ENCODE results near the gene ING5. TPM values are rescaled to one million over a fixed set of nuclear protein-coding genes. Genes with fewer than 3 reads are reported as not detected.

The ING5 gene
- total RNA-seq, 1 donor from 2014 or later = 38.3 TPM

DNA sequence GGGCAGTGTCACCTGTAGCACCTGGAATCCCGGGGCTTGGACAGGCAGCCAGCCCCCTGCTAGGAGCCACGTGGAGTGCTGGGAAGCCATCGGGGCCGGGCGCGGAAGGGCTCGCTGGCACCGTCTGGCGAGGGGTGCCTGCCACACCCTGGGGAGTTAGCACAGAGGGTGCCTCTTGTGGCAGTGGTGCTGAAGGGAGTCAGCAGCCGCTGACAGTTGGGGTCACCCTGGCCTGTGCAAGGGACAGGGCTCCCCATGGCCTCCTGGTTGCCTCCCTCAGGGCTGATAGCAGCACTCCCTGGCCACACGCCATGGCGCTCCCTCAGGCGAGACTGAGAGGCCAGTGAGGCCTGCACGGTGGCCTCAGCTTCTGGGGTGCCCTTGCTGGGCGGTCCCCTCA, 18.7 kb downstream of the ING5 start:
- no peaks in the 10 kb centered on the region for H3K4me1 Mint-ChIP-seq (ENCODE audit: low read depth, unreplicated experiment)
- TF ChIP-seq, protein P1, sequence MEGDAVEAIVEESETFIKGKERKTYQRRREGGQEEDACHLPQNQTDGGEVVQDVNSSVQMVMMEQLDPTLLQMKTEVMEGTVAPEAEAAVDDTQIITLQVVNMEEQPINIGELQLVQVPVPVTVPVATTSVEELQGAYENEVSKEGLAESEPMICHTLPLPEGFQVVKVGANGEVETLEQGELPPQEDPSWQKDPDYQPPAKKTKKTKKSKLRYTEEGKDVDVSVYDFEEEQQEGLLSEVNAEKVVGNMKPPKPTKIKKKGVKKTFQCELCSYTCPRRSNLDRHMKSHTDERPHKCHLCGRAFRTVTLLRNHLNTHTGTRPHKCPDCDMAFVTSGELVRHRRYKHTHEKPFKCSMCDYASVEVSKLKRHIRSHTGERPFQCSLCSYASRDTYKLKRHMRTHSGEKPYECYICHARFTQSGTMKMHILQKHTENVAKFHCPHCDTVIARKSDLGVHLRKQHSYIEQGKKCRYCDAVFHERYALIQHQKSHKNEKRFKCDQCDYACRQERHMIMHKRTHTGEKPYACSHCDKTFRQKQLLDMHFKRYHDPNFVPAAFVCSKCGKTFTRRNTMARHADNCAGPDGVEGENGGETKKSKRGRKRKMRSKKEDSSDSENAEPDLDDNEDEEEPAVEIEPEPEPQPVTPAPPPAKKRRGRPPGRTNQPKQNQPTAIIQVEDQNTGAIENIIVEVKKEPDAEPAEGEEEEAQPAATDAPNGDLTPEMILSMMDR (IDR thresholded peaks at IDR 0.05; ENCODE audit: partially characterized antibody, unreplicated experiment) = no peak
- H3K36me3 Mint-ChIP-seq (ENCODE audit: unreplicated experiment) = peaks cover 29% of the 10 kb centered on the region
- H3K27ac Mint-ChIP-seq (ENCODE audit: unreplicated experiment) = no peak overlapping the region
- no peak for DNase-seq
- no peak overlapping the region for H3K4me3 Mint-ChIP-seq (ENCODE audit: unreplicated experiment)
- peaks cover 11% of the 10 kb centered on the region for H3K9me3 Mint-ChIP-seq (ENCODE audit: unreplicated experiment)
- H3K27me3 Mint-ChIP-seq (ENCODE audit: unreplicated experiment) = peaks cover 4% of the 10 kb centered on the region

DNA sequence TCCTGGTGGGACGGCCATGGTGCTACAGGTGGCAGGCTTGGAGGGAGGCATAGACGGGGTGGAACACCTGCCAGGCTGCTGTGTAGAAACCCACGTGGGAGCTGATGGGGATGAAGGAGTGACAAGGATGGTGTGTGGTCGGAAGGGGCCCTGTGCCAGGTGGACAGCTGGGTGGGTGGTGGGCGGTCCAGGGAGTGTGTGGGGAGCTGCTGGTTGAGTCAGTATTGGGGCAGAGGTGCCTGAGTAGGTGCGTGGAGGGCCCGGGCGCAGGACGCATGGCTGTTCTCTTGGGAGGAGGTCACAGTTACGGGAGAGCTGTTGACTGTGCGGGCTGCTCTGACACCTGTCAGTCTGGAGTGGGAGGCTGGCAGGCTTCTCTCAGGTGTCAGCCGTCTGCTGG, 20.0 kb downstream of the ING5 start:
- TF ChIP-seq, protein P1 (IDR thresholded peaks at IDR 0.05; ENCODE audit: partially characterized antibody, unreplicated experiment) = no peak
- peaks cover 4% of the 10 kb centered on the region for H3K27me3 Mint-ChIP-seq (ENCODE audit: unreplicated experiment)
- H3K4me1 Mint-ChIP-seq (ENCODE audit: low read depth, unreplicated experiment) = no peaks in the 10 kb centered on the region
- peaks cover 29% of the 10 kb centered on the region for H3K36me3 Mint-ChIP-seq (ENCODE audit: unreplicated experiment)
- H3K4me3 Mint-ChIP-seq (ENCODE audit: unreplicated experiment) = no peak overlapping the region
- H3K9me3 Mint-ChIP-seq (ENCODE audit: unreplicated experiment) = peaks cover 12% of the 10 kb centered on the region
- H3K27ac Mint-ChIP-seq (ENCODE audit: unreplicated experiment) = no peak overlapping the region
- no peak for DNase-seq

DNA sequence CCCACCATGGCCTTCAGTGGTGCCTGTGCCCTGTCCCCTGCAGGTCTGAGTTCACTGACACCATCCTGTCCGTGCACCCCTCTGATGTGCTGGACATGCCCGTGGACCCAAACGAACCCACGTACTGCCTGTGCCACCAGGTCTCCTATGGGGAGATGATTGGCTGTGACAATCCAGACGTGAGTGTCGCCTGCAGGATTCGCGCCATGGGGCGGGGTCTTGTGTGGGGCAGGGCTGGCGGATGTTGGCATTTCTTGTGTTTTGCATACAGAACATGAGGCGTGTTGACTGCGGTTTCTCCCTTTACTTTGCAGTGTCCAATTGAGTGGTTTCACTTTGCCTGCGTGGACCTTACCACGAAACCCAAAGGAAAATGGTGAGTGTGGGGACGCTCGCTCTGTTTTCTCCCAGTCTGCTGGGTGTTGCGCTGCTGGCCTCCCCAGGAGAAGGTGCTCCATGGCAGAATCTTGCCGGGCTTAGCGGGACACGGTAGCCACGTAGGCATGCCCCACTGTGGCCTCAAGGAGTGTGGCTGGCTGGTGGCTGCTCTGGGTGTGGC, 21.1 kb downstream of the ING5 start:
- TF ChIP-seq, protein P1 (IDR thresholded peaks at IDR 0.05; ENCODE audit: partially characterized antibody, unreplicated experiment) = no peak
- Mint-ChIP-seq H3K36me3 (ENCODE audit: unreplicated experiment) (peaks cover 29% of the 10 kb centered on the region), H3K9me3 (ENCODE audit: unreplicated experiment) (peaks cover 15% of the 10 kb centered on the region), H3K4me1 (ENCODE audit: low read depth, unreplicated experiment) (no peaks in the 10 kb centered on the region), H3K4me3 (ENCODE audit: unreplicated experiment) (no peak overlapping the region), H3K27ac (ENCODE audit: unreplicated experiment) (no peak overlapping the region), H3K27me3 (ENCODE audit: unreplicated experiment) (peaks cover 4% of the 10 kb centered on the region)
- DNase-seq = no peak

DNA sequence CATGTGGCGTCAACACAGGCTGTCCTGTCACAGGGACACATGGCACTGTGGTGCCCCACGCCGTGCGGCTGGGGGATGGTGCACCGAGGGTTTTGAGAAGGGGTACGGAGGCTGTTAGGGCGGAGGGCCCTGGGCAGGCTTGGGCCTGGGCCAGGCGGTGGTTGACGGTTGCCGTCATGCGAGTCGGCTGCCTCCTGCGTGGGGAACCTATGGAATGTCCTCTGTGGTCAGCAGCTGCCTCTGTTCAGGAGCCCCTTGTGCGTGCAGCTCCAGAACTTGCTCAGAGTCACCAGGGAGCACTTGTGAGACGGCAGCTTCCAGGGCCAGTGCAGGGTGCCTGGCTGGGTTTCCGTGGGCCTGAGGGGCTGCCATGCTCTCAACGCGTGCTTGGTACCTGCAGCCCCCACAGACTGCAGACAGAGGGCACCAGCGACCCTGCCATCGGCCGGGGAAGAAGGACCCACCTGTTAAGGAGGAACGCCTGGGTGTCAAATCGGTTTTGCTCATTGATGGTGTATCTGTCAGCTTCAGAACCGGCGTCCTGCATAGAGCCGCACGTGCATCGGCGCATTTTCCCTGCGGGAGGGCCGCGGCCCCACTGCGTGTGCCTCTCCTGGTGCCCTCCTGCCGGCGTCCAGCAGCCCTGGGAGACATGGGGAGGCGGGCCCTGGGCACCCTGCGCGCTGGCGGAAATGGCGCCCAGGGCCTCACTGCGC, 22.6 kb downstream of the ING5 start:
- H3K27ac Mint-ChIP-seq (ENCODE audit: unreplicated experiment) = no peak overlapping the region
- TF ChIP-seq, protein P1 (IDR thresholded peaks at IDR 0.05; ENCODE audit: partially characterized antibody, unreplicated experiment) = no peak
- peaks cover 29% of the 10 kb centered on the region for H3K36me3 Mint-ChIP-seq (ENCODE audit: unreplicated experiment)
- H3K9me3 Mint-ChIP-seq (ENCODE audit: unreplicated experiment) = peaks cover 15% of the 10 kb centered on the region
- no peak overlapping the region for H3K4me3 Mint-ChIP-seq (ENCODE audit: unreplicated experiment)
- no peak for DNase-seq
- H3K4me1 Mint-ChIP-seq (ENCODE audit: low read depth, unreplicated experiment) = no peaks in the 10 kb centered on the region
- peaks cover 4% of the 10 kb centered on the region for H3K27me3 Mint-ChIP-seq (ENCODE audit: unreplicated experiment)

Measured in glutamatergic neuron (in vitro differentiated cells).